Coronary artery (tissue), 2 donors: Measurements from ENCODE around the gene MRPS26.
A peak's percentile ranks its signal among the peaks of the same experiment; 100 is the strongest.

Source experiments
- DNase-seq: peaks from one replicate; pipeline ENCODE4 v3.0.0-alpha.2; 2017; ENCODE audit warnings: low spot score
- H3K27ac ChIP-seq, 2 donors: fragments of 200-600 bp; sonication (generic); one replicate each; pipeline ENCODE4 v1.5.1; 2016 to 2019
- H3K4me3 ChIP-seq: fragments of 200-600 bp; sonication (generic); 2 replicates; pipeline ENCODE4 v1.5.1; 2016; ENCODE audit warnings: mild to moderate bottlenecking, moderate library complexity
- TF ChIP-seq, protein P1 (sequence below): fragments of 200-600 bp; sonication (generic); IDR thresholded peaks from one replicate; pipeline ENCODE4 v1.5.1; 2019; ENCODE audit warnings: antibody characterized with exemption

Gene MRPS26

DNA sequence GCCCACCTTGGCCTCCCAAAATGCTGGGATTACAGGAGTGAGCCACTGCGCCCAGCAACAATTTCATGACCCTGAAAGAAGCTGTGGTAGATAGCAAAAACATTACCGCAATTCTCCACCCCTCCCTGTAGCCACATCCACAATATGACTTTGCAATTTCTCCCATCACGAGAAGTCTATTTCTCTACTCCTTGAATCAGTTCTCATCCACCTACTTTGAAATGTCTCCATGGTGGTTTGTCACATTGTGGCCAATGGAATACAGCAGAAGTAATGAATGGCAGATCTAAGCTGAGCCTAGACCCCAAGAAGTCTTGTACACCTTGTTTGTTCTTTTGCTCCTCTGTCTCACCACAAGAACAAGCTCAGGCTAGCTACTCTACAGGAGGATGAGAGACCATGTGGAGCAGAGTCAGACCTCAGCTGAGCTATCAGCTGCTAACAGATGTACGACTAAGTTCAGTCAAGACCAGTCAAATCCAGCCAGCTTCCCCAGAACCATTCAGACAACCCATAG is 31.8 kb downstream of the MRPS26 start:
- no peak for DNase-seq
- TF ChIP-seq, protein P1, sequence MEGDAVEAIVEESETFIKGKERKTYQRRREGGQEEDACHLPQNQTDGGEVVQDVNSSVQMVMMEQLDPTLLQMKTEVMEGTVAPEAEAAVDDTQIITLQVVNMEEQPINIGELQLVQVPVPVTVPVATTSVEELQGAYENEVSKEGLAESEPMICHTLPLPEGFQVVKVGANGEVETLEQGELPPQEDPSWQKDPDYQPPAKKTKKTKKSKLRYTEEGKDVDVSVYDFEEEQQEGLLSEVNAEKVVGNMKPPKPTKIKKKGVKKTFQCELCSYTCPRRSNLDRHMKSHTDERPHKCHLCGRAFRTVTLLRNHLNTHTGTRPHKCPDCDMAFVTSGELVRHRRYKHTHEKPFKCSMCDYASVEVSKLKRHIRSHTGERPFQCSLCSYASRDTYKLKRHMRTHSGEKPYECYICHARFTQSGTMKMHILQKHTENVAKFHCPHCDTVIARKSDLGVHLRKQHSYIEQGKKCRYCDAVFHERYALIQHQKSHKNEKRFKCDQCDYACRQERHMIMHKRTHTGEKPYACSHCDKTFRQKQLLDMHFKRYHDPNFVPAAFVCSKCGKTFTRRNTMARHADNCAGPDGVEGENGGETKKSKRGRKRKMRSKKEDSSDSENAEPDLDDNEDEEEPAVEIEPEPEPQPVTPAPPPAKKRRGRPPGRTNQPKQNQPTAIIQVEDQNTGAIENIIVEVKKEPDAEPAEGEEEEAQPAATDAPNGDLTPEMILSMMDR: no peak
- no peak overlapping the region for H3K4me3 ChIP-seq
- no peak overlapping the region for H3K27ac ChIP-seq

DNA sequence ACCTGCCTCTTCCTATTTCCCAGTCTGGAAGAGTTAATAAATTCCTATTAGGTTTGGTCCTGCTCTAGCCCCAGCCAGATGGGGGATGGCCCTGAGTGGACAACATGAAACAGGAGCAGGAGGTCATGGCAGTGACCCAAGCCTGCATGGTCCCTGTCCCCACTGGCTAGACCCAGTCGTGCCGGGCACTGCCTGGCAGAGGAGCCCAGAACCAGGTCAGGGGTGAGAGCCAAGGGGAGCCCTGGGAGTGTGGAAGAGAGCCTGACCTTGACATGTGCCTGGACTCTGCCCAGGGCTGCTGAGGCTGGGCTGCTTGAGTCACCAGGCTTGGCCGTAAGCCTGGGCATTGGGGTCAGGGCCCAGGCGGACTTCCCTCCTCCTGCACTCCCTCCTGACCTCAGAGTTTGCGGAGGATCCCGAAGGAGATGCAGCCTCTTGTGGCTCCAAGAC is 35.1 kb downstream of the MRPS26 start:
- TF ChIP-seq, protein P1: no peak
- no peak overlapping the region for H3K27ac ChIP-seq
- H3K4me3 ChIP-seq: no peak overlapping the region
- DNase-seq: no peak

DNA sequence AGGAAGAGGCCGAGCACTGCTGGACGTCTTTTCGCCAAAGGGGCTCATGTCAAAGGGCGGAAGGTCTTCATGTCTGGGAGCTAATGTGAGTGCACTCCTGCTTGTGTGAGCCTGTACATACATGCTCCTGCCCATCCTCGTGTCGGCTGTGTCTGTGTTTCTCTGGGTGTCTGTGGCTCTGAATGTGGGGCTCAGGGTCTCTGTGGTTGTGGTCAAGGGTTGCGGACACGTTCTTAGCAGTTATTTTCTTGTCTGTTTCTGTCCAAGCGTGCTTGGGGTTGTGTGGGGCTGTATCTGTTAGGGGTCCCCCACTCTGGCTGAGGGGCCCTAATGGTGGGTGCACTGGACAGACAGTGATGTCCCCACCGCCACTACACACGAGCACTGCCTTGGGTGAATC is 35.8 kb downstream of the MRPS26 start:
- Histone ChIP-seq H3K27ac (no peak overlapping the region), H3K4me3 (no peak overlapping the region)
- DNase-seq: no peak
- TF ChIP-seq, protein P1: no peak

- peak overlapping the region; percentile 69 for H3K4me3 ChIP-seq
- no peak for DNase-seq
- H3K27ac ChIP-seq: no peak overlapping the region
- TF ChIP-seq, protein P1: no peak
Observed at GRCh38 chr20:3082306-3082951, 36.6 kb downstream of the MRPS26 start.

- Histone ChIP-seq H3K27ac (no peak overlapping the region), H3K4me3 (peak overlapping the region; percentile 69)
- TF ChIP-seq, protein P1: no peak
- no peak for DNase-seq
Observed at GRCh38 chr20:3082955-3083952, 37.4 kb downstream of the MRPS26 start.

GRCh38 chr20:3084283-3084985 is 38.6 kb downstream of the MRPS26 start, which contains the start of gene AVP:
Gene AVP (minus strand): TSS chr20:3084724. CDS start chr20:3084674, 50 bp downstream.
- DNase-seq: no peak
- H3K4me3 ChIP-seq: no peak within 1 kb of the TSS
- TF ChIP-seq, protein P1: no peak
- H3K27ac ChIP-seq: no peak within 1 kb of the TSS
